Posterior vena cava (tissue), 2 donors: Measurements from ENCODE around the gene ARHGAP6. TPM values are rescaled to one million over a fixed set of nuclear protein-coding genes. Genes with fewer than 3 reads are reported as not detected.

Experiments used
- microRNA-seq, 2 donors: library from miRNA; unstranded; fragments of <30 nt; microRNA quantifications; one replicate each; pipeline ENCODE4 v1.2.0, GENCODE V29; 2020 to 2021; ENCODE audit warnings: borderline microRNAs expressed in 2 of 2
- total RNA-seq, 2 donors: library from RNA; stranded (reverse); fragmentation: NEBNext Ultra II Directional; extraction: Animal tissue kit (Norgen Biotek cat#: 25700); gene quantifications; one replicate each; pipeline ENCODE4 v1.2.1, GENCODE V29; 2021
- donor health status: DM: yes; HTN: yes; CAD: no.
- donor health status: DM: yes; HTN: yes; CAD: no.

Gene ARHGAP6
- total RNA-seq, 2 donors from 2014 or later: 19.6 to 20.2 TPM

Small RNAs within 50 kb of the gene (microRNA-seq; reads per million reads assigned to microRNA genes)
- gene MIR548AX: 4.2 to 5.5 reads per million in 2 donors

Other genes with a start within 250 kb of the ARHGAP6 start
- 10 to 100 TPM; 25.5 to 36.7 TPM for gene MSL3, start 92.3 kb upstream of the ARHGAP6 start, total RNA-seq